HL-60/S4 treated with retinoic acid at 250 ng/mL for 4 days and 3 days (cell line): ENCODE results near the gene COMT.

ENCODE experiments used
- in situ Hi-C: fragments of 300-500 bp; cut with MboI; formaldehyde crosslinking; loops from 2 replicates; pipeline ENCODE4 v1.7.0; 2022; ENCODE audit warnings: low sequenced_read_pairs

COMT gene

DNA sequence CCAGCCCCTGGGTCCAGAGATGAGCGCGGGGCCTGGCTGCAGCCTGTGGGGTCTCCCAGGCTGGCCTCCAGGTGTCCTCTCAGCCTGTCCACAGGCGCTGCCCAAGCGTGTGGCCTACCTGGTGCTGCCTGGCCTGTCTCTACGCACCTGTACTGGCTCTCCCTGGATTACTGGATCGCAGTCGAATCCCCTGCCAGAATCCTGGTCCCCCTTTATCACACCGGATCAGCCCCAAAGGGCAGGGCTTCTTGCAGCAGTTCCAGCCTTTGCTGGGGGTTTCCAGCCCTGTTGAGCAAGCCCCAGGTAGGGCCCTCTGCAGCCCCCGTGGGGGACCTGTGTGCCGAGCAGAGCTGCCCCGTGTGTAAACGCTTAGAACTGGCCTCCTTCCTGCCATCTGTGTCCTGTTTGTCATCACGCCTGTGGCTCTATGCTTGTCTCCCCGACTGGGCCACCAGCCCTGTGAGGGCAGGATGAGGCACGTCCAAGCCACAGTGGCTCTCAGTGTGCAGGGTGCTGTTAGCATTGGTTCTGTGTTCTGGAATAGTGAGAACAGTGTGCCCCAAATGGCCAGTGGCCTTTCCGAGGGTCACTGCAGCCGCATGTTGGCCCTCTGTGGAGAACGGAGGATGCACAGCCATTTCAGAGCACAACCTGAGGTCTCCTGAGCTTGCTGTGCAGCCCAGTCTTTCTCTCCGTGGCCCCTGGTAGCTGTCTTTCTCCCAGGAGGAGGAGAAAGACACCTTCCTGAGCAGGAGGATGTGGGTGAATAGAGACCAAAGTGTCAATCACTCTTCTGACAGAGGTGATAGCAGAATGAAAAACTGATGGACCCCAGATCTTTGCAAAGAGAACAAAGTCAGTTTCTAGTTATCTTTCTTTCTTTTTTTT, 13.9 kb downstream of the COMT start:
- in situ Hi-C loops: no loop called here

- in situ Hi-C loops: no loop called here
Observed at GRCh38 chr22:19957445-19957844, 15.9 kb downstream of the COMT start.

DNA sequence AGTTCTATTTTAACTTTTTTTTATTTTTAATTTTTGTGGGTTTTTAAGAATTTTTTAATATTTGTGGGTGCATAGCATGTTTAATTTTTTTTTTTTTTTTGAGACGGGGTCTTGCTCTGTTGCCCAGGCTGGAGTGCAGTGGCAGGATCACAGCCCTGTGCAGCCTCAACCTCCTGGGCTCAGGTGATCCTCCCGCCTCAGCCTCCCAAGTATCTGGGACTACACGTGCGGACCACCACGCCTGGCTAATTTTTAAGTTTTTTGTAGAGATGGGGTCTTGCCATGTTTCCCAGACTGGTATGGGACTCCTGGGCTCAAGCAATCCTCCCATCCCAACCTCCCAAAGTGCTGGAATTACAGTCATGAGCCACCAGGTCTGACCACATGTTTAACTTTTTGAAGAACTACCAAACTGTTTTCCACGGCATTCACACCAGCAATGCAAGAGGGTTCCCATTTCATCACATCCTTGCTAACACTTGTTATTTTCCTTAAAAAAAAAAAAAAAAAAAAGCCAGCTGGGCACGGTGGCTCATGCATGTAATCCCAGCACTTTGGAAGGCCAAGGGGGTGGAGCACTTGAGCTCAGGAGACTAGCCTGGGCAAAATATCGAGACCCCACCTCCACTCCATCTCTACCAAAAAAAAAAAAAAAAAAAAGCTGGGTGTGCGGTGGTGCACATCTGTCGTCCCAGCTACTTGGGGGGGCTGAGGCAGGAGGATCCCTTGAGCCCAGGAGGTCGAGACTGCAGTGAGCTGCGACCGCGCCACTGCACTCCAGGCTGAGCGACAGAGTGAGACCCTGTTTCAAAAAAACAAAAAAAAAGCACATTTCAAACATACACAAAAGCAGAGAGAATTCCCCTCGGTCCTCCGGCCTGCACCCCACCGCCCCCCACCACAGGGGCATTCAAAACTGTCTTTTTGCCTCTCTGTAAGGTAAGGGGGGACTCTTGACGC, 16.8 kb downstream of the COMT start:
- in situ Hi-C loops: no loop called here

- in situ Hi-C loops: no loop called here
Observed at GRCh38 chr22:19959043-19959586, 17.5 kb downstream of the COMT start.

- in situ Hi-C loops: no loop called here
Observed at GRCh38 chr22:19959587-19960490, 18.3 kb downstream of the COMT start.

DNA sequence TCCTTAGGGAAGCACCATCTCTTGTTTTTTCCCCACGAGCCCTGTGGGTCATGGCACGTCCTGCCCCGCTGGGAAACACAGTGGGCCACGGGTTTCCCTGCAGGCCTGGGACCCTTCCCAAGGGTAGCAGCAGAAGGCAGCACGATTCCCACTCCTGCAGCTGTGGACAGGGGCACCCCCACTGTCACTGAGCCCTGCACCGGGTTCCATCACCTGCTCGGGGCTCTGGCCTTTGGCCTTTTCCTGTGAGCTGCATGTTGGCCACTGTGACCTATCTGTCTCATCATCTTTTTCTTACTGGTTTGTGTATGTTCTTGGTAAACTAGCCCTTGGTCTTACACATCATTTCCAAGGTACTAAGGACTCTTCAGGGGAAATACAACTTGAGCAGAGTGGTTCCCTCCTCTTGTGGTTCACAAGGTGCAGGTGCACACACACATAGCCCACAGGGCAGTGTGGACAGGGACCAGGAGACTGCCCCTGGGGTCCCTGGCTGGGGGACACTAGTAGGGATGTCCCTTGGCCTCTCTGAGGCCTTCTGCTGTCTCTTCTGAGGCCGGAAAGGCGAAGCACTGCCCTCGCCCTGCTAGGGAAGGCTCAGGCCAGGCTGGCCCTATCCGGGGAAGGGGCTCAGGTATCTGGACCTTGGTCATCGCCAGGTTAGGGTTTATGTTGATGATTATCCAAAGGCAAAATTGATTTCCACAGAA, 19.1 kb downstream of the COMT start:
- in situ Hi-C loops: no loop called here

DNA sequence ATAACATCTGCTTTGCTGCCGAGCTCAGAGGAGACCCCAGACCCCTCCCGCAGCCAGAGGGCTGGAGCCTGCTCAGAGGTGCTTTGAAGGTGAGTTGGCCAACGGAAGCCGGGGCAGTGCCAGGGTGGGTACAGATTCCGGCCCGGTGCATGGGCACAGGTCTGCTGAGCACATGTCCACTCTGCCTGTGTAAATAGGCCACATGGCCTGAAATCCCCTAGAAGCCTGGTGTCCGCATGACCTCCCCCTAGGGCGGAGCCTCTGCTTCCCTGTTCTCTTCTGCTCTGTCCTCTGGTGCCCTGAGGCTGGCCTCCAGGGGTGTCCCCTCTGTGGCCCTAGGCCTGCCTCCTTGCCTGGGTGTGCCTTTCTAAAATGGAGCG, 19.6 kb downstream of the COMT start:
- in situ Hi-C loops: no loop called here

- in situ Hi-C loops: no loop called here
Observed at GRCh38 chr22:19961868-19962245, 20.3 kb downstream of the COMT start.

GRCh38 chr22:19962246-19962908, 20.8 kb downstream of the COMT start:
- in situ Hi-C loops: no loop called here

GRCh38 chr22:19962909-19963806, 21.6 kb downstream of the COMT start:
- in situ Hi-C loops: no loop called here

GRCh38 chr22:19963863-19964642, 22.5 kb downstream of the COMT start:
- in situ Hi-C loops: no loop called here

GRCh38 chr22:19964701-19965386, 23.3 kb downstream of the COMT start:
- in situ Hi-C loops: no loop called here

DNA sequence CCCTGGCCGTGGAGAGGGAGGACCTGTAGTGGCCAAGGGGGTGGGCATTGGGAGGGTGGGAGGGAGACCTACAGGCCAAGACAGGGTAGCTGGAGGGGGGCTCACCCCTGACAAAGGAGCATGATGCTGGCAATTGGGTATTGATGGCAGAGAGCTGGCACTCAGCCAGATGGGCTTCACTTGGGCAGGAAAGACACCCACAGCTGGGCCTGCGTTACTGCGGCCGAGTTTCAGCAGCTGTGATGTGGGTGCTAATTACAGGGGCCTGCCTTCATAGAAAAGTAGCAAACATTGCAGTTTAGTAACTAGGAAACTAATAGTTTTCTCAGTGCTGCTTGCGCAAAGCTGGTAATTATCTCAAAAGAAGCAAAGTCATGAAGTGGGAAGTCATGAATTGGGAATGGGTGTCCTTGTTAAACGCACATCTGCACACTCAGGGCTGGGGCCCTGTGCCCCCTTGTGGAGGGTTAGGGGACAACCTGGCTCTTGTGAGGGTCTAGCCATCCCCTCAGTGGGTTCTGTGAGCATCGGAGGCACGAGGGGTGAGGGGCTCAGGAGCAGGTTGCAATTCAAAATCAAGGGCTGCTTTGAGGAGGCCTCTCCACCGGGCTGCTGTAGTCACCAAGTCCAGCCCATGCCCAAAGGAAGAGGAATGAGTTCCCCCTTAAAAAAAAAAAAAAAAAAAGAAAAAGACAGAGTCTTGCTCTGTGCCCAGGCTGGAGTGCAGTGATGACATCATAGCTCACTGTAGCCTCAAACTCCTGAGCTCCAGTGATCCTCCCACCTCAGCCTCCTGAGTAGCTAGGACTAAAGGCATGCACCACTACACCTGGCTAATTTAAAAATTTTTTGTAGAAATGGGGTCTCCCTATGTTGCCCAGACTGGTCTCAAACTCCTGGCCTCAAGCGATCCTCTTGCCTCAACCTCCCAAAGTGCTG, 24.5 kb downstream of the COMT start:
- in situ Hi-C loops: no loop called here

DNA sequence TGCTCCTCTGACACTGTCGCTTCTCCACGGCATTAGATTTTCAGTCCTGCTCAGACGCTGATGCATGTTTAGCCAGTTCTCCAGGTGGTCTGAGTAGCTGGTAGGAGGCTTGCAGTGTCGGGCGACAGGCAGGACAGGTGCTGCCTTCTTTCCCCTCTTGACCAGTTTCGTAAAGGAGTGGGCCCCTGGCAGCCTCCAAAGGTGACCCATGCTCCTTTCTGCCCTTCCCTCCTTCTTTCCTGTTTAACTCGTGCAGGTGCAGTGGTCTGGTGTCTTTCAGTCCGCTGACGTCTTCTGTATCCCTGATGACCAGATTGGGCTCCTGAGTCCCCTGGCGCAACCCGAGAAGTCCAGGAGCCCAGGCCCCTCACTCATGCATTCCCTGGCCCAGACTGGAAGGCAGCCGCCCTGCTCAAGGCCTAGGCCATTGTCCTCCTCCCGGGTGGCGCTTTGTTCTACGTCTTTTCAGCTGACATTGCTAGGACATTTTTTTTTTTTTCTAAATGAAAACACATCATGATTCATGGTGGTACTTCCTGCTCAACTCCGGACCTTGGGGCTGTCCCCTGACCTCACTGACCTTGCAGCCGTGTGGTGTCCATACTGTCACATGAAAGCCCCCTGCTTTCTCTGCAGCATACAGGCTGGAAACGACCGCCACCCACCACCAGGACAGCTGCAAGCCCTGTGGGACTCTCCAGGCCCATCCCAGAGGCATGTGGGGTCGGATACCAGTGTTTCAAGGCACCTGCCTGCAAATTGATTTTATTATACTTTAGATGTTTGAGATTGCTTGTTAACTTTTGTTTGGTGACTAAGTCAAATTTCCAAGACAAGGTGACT, 25.6 kb downstream of the COMT start:
- in situ Hi-C loops: no loop called here

GRCh38 chr22:19967850-19968449, 26.4 kb downstream of the COMT start:
- in situ Hi-C loops: no loop called here
